ENCODE data around the gene UST. TPM values are rescaled to one million over a fixed set of nuclear protein-coding genes. Genes with fewer than 3 reads are reported as not detected.

UST gene
- total RNA-seq, 4 donors from 2014 or later, result 2.3 to 8.4 (median 2.8) TPM

DNA sequence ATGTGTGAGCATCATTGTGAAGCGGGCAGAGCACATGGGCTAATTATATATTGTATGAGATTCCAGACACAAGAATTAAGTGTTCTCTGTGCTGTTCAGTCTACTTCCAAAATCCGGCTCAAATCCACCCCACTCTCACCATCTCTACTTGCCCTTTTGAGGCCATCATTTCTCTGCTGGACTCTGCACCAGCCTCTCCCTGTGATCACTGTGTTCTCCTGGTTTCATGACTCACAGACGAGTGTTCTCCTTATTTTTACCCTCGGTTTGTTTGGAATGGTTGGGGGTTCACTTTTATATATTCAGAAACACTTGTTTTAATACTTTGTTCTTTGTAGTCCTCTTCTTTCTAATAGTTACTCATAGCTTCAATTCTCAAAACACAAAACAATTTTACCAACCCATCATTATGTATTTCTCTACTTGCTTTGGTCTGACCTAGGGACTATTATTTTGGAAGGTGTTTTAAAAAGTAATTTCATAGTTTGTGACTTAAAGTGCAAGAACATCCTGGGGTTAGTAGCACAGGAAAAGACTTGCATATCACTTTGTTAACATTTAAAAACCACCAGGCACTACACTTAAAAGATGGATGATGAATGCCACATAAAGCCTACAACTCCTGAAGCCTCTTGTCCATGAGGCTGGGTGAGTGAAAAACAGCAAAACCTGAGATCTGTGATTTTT, 82.7 kb downstream of the UST start:
- in situ Hi-C loops (cut with MboI; ENCODE audit: low sequenced_read_pairs in 4 of 4), result no loop called here
- intact Hi-C loops (cut with DNase I; ENCODE audit: low total_unique reads), result no loop called here
- ATAC-seq, result no peak
- no peaks in the 10 kb centered on the region for H3K36me3 ChIP-seq
- H3K4me3 ChIP-seq, result no peak overlapping the region
- TF ChIP-seq POLR2A (IDR thresholded peaks at IDR 0.05), result no peak
- no peaks in the 10 kb centered on the region for H3K9me3 ChIP-seq
- H3K27me3 ChIP-seq, result no peaks in the 10 kb centered on the region
- no peak for DNase-seq
- no peak overlapping the region for H3K27ac ChIP-seq
- H3K4me1 ChIP-seq, result no peaks in the 10 kb centered on the region

DNA sequence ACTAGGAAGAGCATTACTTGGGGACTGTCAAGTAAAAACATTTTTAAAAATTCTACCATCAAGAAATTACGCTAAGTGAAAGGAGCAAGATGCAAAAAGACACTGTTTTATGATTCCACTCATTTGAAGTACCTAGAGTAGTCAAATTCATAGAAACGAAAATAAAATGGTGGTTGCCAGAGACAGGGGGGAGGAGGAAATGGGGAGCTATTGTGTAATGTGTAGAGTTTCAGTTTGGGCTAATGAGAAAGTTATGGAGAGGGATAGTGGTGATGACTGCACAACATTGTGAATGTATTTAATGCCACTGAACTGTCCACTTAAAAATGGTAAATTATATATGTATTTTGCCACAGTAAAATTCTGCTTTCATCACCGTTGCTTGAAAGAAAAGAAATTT, 83.8 kb downstream of the UST start:
- intact Hi-C loops (cut with DNase I; ENCODE audit: low total_unique reads), result no loop called here
- H3K4me3 ChIP-seq, result no peak overlapping the region

DNA sequence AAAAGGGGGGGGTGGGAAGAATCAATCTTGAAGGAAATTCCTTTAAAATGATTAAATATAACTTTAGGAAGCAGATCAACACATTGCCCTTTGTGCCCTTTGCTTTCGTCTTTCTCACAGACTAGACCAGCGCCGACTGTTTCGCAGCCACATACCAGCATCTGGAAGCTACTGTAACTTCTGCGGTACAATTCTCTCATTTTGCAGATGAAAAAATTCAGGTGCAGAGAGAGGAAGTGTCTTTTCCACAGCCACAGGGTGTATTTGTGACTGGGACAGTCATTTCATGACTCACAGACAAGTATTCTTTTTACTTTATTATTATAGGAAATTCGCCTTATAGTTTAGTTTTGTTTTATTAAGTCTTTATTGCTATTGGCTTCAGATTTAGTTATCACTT, 84.2 kb downstream of the UST start:
- intact Hi-C loops (cut with DNase I; ENCODE audit: low total_unique reads), result no loop called here
- Histone ChIP-seq H3K27ac (no peak overlapping the region), H3K4me1 (no peaks in the 10 kb centered on the region), H3K27me3 (no peaks in the 10 kb centered on the region), H3K4me3 (no peak overlapping the region), H3K36me3 (no peaks in the 10 kb centered on the region), H3K9me3 (no peaks in the 10 kb centered on the region)
- ATAC-seq, result no peak
- no peak for TF ChIP-seq POLR2A (IDR thresholded peaks at IDR 0.05)
- TF ChIP-seq, protein P1, sequence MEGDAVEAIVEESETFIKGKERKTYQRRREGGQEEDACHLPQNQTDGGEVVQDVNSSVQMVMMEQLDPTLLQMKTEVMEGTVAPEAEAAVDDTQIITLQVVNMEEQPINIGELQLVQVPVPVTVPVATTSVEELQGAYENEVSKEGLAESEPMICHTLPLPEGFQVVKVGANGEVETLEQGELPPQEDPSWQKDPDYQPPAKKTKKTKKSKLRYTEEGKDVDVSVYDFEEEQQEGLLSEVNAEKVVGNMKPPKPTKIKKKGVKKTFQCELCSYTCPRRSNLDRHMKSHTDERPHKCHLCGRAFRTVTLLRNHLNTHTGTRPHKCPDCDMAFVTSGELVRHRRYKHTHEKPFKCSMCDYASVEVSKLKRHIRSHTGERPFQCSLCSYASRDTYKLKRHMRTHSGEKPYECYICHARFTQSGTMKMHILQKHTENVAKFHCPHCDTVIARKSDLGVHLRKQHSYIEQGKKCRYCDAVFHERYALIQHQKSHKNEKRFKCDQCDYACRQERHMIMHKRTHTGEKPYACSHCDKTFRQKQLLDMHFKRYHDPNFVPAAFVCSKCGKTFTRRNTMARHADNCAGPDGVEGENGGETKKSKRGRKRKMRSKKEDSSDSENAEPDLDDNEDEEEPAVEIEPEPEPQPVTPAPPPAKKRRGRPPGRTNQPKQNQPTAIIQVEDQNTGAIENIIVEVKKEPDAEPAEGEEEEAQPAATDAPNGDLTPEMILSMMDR (IDR thresholded peaks at IDR 0.05 in 4 of 5, conservative IDR thresholded peaks at IDR 0.05 in 1 of 5), result no peak
- in situ Hi-C loops (cut with MboI; ENCODE audit: low sequenced_read_pairs in 4 of 4), result no loop called here
- no peak for DNase-seq

More for the DNA sequence above, 83.8 kb downstream of the UST start:
- in situ Hi-C loops (cut with MboI; ENCODE audit: low sequenced_read_pairs in 4 of 4), result no loop called here
- no peaks in the 10 kb centered on the region for H3K4me1 ChIP-seq
- no peaks in the 10 kb centered on the region for H3K27me3 ChIP-seq
- H3K27ac ChIP-seq, result no peak overlapping the region
- H3K9me3 ChIP-seq, result no peaks in the 10 kb centered on the region
- no peaks in the 10 kb centered on the region for H3K36me3 ChIP-seq
- no peak for ATAC-seq
- DNase-seq, result no peak
- TF ChIP-seq, protein P1 (IDR thresholded peaks at IDR 0.05 in 4 of 5, conservative IDR thresholded peaks at IDR 0.05 in 1 of 5), result no peak
- TF ChIP-seq POLR2A (IDR thresholded peaks at IDR 0.05), result no peak

DNA sequence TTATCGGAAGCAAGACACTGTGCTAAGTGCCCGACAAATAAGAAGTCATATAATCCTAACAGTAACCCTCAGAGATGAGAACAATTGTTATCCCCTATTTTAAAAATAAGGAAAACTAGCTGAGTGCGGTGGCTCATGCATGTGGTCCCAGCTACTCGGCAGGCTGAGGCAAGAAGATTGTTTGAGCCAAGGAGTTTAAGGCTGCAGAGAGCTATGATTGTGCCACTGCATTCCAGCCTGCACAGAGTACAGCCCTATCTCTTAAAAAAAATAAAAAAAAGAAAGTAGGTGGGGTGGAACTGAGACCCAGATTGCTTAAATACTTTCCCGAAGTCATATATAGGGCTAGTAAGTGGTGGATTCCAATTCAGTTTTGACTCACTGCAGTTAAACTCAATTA, 84.7 kb downstream of the UST start:
- H3K4me3 ChIP-seq, result no peak overlapping the region
- in situ Hi-C loops (cut with MboI; ENCODE audit: low sequenced_read_pairs in 4 of 4), result no loop called here
- DNase-seq (no peak), ATAC-seq (no peak)
- H3K27ac ChIP-seq, result no peak overlapping the region
- H3K9me3 ChIP-seq, result no peaks in the 10 kb centered on the region
- intact Hi-C loops (cut with DNase I; ENCODE audit: low total_unique reads), result no loop called here
- no peaks in the 10 kb centered on the region for H3K27me3 ChIP-seq
- no peaks in the 10 kb centered on the region for H3K36me3 ChIP-seq
- H3K4me1 ChIP-seq, result no peaks in the 10 kb centered on the region
- no peak for TF ChIP-seq POLR2A (IDR thresholded peaks at IDR 0.05)

DNA sequence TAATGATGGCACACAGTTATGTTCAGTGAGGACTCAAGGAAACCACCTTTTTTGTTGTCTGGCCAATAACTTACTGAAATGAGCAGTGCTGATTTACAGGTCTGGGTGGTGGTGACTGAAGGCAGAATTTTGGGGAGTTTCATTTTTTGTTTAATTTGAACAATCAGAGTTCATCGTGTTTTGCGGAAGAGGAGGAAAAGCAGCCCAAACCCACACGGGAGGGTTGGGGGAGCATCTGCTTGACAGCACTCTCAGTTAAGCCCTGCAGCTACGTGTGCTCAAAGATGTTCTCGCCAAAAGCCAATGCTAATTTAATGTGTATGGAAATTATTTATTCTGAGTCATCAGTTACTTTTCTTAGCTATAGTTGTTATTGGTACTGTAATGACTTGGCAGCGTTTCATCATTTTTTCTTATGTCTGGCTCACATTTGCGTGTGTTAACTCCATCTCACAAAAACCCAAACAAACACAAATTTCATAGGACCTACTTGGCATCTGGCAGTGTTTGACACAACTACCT, 89.2 kb downstream of the UST start:
- no peak for DNase-seq
- intact Hi-C loops (cut with DNase I; ENCODE audit: low total_unique reads), result no loop called here
- H3K4me3 ChIP-seq, result no peak overlapping the region
- no peaks in the 10 kb centered on the region for H3K27me3 ChIP-seq
- no peak overlapping the region for H3K27ac ChIP-seq
- no peaks in the 10 kb centered on the region for H3K36me3 ChIP-seq
- no peak for ATAC-seq
- H3K9me3 ChIP-seq, result no peaks in the 10 kb centered on the region
- no peaks in the 10 kb centered on the region for H3K4me1 ChIP-seq
- no peak for TF ChIP-seq POLR2A (IDR thresholded peaks at IDR 0.05)
- TF ChIP-seq, protein P1 (IDR thresholded peaks at IDR 0.05 in 4 of 5, conservative IDR thresholded peaks at IDR 0.05 in 1 of 5), result no peak
- in situ Hi-C loops (cut with MboI; ENCODE audit: low sequenced_read_pairs in 4 of 4), result no loop called here

Measured in gastrocnemius medialis (tissue), 4 donors.